WTC11 (cell line): ENCODE measurements around the gene ZMYND8.

Source experiments
- MAX ChIP-seq: sonication (generic); formaldehyde crosslinking; IDR thresholded peaks from 2 replicates; pipeline ENCODE4 v1.8.0; 2022; ENCODE audit warnings: mild to moderate bottlenecking, missing genetic modification reagents
- NFE2L1 ChIP-seq: sonication (generic); formaldehyde crosslinking; IDR thresholded peaks from 2 replicates; pipeline ENCODE4 v1.8.1; 2023; ENCODE audit warnings: missing genetic modification reagents
- NR1H2 ChIP-seq: sonication (generic); formaldehyde crosslinking; IDR thresholded peaks from 2 replicates; pipeline ENCODE4 v1.9.0; 2021; ENCODE audit warnings: mild to moderate bottlenecking, moderate library complexity, missing genetic modification reagents
- NR2C2 ChIP-seq: sonication (generic); formaldehyde crosslinking; IDR thresholded peaks from 2 replicates; pipeline ENCODE4 v1.8.0; 2022; ENCODE audit warnings: mild to moderate bottlenecking, missing genetic modification reagents
- SMAD3 ChIP-seq: sonication (generic); formaldehyde crosslinking; IDR thresholded peaks from 2 replicates; pipeline ENCODE4 v1.8.0; 2022; ENCODE audit warnings: missing genetic modification reagents, mild to moderate bottlenecking, borderline replicate concordance
- TCF7 ChIP-seq: sonication (generic); formaldehyde crosslinking; IDR thresholded peaks from 2 replicates; pipeline ENCODE4 v1.8.0; 2022; ENCODE audit warnings: mild to moderate bottlenecking, low read depth, missing genetic modification reagents, moderate library complexity
- TF ChIP-seq, protein P1 (sequence below): fragments of 200-600 bp; IDR thresholded peaks from 2 replicates; pipeline ENCODE4 v1.8.0; 2022; ENCODE audit warnings: antibody characterized with exemption

DNA sequence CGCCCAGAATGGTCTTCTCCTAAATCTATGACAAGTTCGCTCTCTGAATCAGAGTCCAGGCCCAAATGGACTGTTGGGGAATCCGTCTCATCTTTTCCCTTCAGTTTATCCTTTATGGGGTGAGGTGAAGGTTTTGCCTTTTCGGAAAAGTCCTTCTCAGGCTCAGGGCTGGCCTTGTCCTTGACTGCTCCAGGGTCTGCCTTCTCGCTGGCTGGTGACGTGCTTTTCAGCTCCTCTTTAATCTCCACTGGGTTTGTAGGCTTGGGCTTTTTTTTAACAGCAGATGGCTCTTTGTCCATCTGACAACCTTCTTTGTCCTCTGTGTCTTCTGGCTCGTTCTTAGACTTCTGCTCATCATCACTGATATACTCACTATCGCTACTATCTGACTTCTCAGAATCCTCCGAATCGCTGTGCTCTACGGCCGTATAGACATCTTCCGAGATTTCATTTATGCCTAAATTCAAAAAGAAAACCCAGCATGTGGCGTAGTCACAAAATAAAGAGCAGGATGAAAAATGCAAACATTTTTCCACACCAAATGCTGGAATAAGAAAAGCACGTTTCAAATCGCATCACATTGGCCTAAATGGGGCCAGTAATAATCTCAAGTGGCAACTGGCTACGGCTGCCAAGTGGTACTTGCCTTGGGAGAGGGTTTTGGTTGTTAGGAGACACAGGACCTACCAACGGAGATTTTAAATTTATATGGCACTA lies 110.3 kb downstream of the ZMYND8 start:
- TF ChIP-seq, protein P1, sequence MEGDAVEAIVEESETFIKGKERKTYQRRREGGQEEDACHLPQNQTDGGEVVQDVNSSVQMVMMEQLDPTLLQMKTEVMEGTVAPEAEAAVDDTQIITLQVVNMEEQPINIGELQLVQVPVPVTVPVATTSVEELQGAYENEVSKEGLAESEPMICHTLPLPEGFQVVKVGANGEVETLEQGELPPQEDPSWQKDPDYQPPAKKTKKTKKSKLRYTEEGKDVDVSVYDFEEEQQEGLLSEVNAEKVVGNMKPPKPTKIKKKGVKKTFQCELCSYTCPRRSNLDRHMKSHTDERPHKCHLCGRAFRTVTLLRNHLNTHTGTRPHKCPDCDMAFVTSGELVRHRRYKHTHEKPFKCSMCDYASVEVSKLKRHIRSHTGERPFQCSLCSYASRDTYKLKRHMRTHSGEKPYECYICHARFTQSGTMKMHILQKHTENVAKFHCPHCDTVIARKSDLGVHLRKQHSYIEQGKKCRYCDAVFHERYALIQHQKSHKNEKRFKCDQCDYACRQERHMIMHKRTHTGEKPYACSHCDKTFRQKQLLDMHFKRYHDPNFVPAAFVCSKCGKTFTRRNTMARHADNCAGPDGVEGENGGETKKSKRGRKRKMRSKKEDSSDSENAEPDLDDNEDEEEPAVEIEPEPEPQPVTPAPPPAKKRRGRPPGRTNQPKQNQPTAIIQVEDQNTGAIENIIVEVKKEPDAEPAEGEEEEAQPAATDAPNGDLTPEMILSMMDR = no peak
- no peak for TF ChIP-seq TCF7 (CRISPR knock-in tag)
- TF ChIP-seq SMAD3 = no peak
- no peak for TF ChIP-seq NR2C2 (CRISPR knock-in tag)
- no peak for TF ChIP-seq NR1H2 (CRISPR knock-in tag)
- no peak for TF ChIP-seq MAX (CRISPR knock-in tag)
- TF ChIP-seq NFE2L1 = no peak
